ENCODE results near the gene CUEDC1. TPM values are rescaled to one million over a fixed set of nuclear protein-coding genes. Genes with fewer than 3 reads are reported as not detected.

CUEDC1 gene
- total RNA-seq, 2 experiments from 2014 or later: 0.14 TPM; not detected in 1

GRCh38 chr17:57947369-57947768, 7.8 kb downstream of the CUEDC1 start:
- peaks cover 8% of the 10 kb centered on the region for H3K27me3 Mint-ChIP-seq
- ATAC-seq (no peak), DNase-seq (no peak)
- ChIA-PET POLR2A (interaction anchor here (0.7 to 1.9 kb wide), 3 partner anchors 9 to 55 kb away, joined by 3 to 7 read pairs (median 6); no protein-coding TSS in a partner anchor), CTCF (interaction anchor here (1.0 to 1.9 kb wide), 11 partner anchors 9 to 167 kb away, joined by 3 to 9 read pairs (median 4); no protein-coding TSS in a partner anchor)
- H3K4me3 Mint-ChIP-seq: peak overlapping the region; percentile 9
- no peak overlapping the region for H3K27ac Mint-ChIP-seq
- H3K9me3 Mint-ChIP-seq (ENCODE audit: low read depth): no peaks in the 10 kb centered on the region
- H3K4me1 Mint-ChIP-seq: peaks cover 31% of the 10 kb centered on the region
- no peaks in the 10 kb centered on the region for H3K36me3 Mint-ChIP-seq (ENCODE audit: low read depth)
- intact Hi-C loops (cut with DNase I, micrococcal nuclease): no loop called here

- peak; percentile 37 for DNase-seq
- ChIA-PET CTCF (interaction anchor here (0.6 to 1.9 kb wide), 11 partner anchors 9 to 398 kb away, joined by 3 to 9 read pairs (median 4); no protein-coding TSS in a partner anchor), POLR2A (interaction anchor here (0.6 to 1.9 kb wide), 4 partner anchors 9 to 343 kb away, joined by 3 to 7 read pairs (median 4); no protein-coding TSS in a partner anchor)
- H3K4me1 Mint-ChIP-seq: peaks cover 31% of the 10 kb centered on the region
- H3K27me3 Mint-ChIP-seq: peaks cover 8% of the 10 kb centered on the region
- H3K9me3 Mint-ChIP-seq (ENCODE audit: low read depth): no peaks in the 10 kb centered on the region
- no peak overlapping the region for H3K27ac Mint-ChIP-seq
- peak overlapping the region; percentile 9 for H3K4me3 Mint-ChIP-seq
- intact Hi-C loops (cut with DNase I, micrococcal nuclease): no loop called here
- H3K36me3 Mint-ChIP-seq (ENCODE audit: low read depth): no peaks in the 10 kb centered on the region
- peak; percentile 66 for ATAC-seq
These were observed 8.3 kb downstream of the CUEDC1 start for GRCh38 chr17:57946798-57947358.

GRCh38 chr17:57945996-57946797, 9.0 kb downstream of the CUEDC1 start:
- H3K9me3 Mint-ChIP-seq (ENCODE audit: low read depth): no peaks in the 10 kb centered on the region
- ChIA-PET CTCF (interaction anchor here (0.6 to 1.9 kb wide), 8 partner anchors 8 to 398 kb away, joined by 3 to 9 read pairs (median 4); no protein-coding TSS in a partner anchor), POLR2A (interaction anchor here (0.6 to 1.9 kb wide), 3 partner anchors 10 to 344 kb away, joined by 3 to 6 read pairs (median 3); no protein-coding TSS in a partner anchor)
- H3K36me3 Mint-ChIP-seq (ENCODE audit: low read depth): no peaks in the 10 kb centered on the region
- no peak for ATAC-seq
- DNase-seq: no peak
- intact Hi-C loops (cut with DNase I, micrococcal nuclease): no loop called here
- H3K4me1 Mint-ChIP-seq: peaks cover 35% of the 10 kb centered on the region
- H3K27ac Mint-ChIP-seq: no peak overlapping the region
- H3K4me3 Mint-ChIP-seq: peak overlapping the region; percentile 9
- H3K27me3 Mint-ChIP-seq: peaks cover 8% of the 10 kb centered on the region

GRCh38 chr17:57944908-57945307, 10.3 kb downstream of the CUEDC1 start:
- CTCF ChIA-PET: interaction anchor here (0.5 to 1.6 kb wide), 3 partner anchors 11 to 231 kb away, joined by 3 read pairs; partner anchors contain the start of gene CUEDC1
- no peak for ATAC-seq
- H3K4me1 Mint-ChIP-seq: peaks cover 39% of the 10 kb centered on the region
- H3K27me3 Mint-ChIP-seq: peaks cover 10% of the 10 kb centered on the region
- H3K36me3 Mint-ChIP-seq (ENCODE audit: low read depth): no peaks in the 10 kb centered on the region
- H3K4me3 Mint-ChIP-seq: no peak overlapping the region
- H3K9me3 Mint-ChIP-seq (ENCODE audit: low read depth): no peaks in the 10 kb centered on the region
- no peak for DNase-seq
- no peak overlapping the region for H3K27ac Mint-ChIP-seq
- POLR2A ChIA-PET: no interaction called here
- intact Hi-C loops (cut with DNase I, micrococcal nuclease): no loop called here

- CTCF ChIA-PET: no interaction called here
- H3K9me3 Mint-ChIP-seq (ENCODE audit: low read depth): no peaks in the 10 kb centered on the region
- no peak for DNase-seq
- intact Hi-C loops (cut with DNase I, micrococcal nuclease): no loop called here
- H3K36me3 Mint-ChIP-seq (ENCODE audit: low read depth): no peaks in the 10 kb centered on the region
- no peak overlapping the region for H3K4me3 Mint-ChIP-seq
- ATAC-seq: no peak
- peaks cover 36% of the 10 kb centered on the region for H3K4me1 Mint-ChIP-seq
- POLR2A ChIA-PET: no interaction called here
- H3K27me3 Mint-ChIP-seq: peaks cover 12% of the 10 kb centered on the region
- H3K27ac Mint-ChIP-seq: no peak overlapping the region
These were observed 11.6 kb downstream of the CUEDC1 start for GRCh38 chr17:57943645-57944044.

GRCh38 chr17:57943140-57943539, 12.1 kb downstream of the CUEDC1 start:
- peaks cover 31% of the 10 kb centered on the region for H3K4me1 Mint-ChIP-seq
- intact Hi-C loops (cut with DNase I, micrococcal nuclease): no loop called here
- H3K27ac Mint-ChIP-seq: no peak overlapping the region

GRCh38 chr17:57941384-57942370, 13.5 kb downstream of the CUEDC1 start:
- Mint-ChIP-seq H3K4me1 (peaks cover 24% of the 10 kb centered on the region), H3K27ac (no peak overlapping the region), H3K27me3 (peaks cover 14% of the 10 kb centered on the region), H3K36me3 (ENCODE audit: low read depth) (no peaks in the 10 kb centered on the region), H3K4me3 (no peak overlapping the region), H3K9me3 (ENCODE audit: low read depth) (no peaks in the 10 kb centered on the region)
- intact Hi-C loops (cut with DNase I, micrococcal nuclease): no loop called here
- ChIA-PET CTCF (interaction anchor here (0.6 to 1.2 kb wide), 4 partner anchors 38 to 130 kb away, joined by 3 to 5 read pairs (median 3); no protein-coding TSS in a partner anchor), POLR2A (no interaction called here)
- no peak for DNase-seq
- no peak for ATAC-seq

More at GRCh38 chr17:57943140-57943539, 12.1 kb downstream of the CUEDC1 start:
- Mint-ChIP-seq H3K4me3 (no peak overlapping the region), H3K36me3 (ENCODE audit: low read depth) (no peaks in the 10 kb centered on the region), H3K27me3 (peaks cover 15% of the 10 kb centered on the region), H3K9me3 (ENCODE audit: low read depth) (no peaks in the 10 kb centered on the region)
- POLR2A ChIA-PET: no interaction called here
- DNase-seq (no peak), ATAC-seq (no peak)
- CTCF ChIA-PET: no interaction called here

- POLR2A ChIA-PET: interaction anchor here (0.6 kb wide), 1 partner anchor 41 kb away, joined by 12 read pairs; no protein-coding TSS in a partner anchor
- H3K27me3 Mint-ChIP-seq: peaks cover 13% of the 10 kb centered on the region
- CTCF ChIA-PET: interaction anchor here (0.6 to 1.2 kb wide), 4 partner anchors 37 to 196 kb away, joined by 3 to 5 read pairs (median 4); no protein-coding TSS in a partner anchor
- no peak overlapping the region for H3K4me3 Mint-ChIP-seq
- no peak overlapping the region for H3K27ac Mint-ChIP-seq
- intact Hi-C loops (cut with DNase I, micrococcal nuclease): no loop called here
- no peaks in the 10 kb centered on the region for H3K36me3 Mint-ChIP-seq (ENCODE audit: low read depth)
- DNase-seq (peak; percentile 52), ATAC-seq (peak; percentile 72)
- peaks cover 21% of the 10 kb centered on the region for H3K4me1 Mint-ChIP-seq
- H3K9me3 Mint-ChIP-seq (ENCODE audit: low read depth): no peaks in the 10 kb centered on the region
These were observed 14.4 kb downstream of the CUEDC1 start for GRCh38 chr17:57940653-57941329.

GRCh38 chr17:57940231-57940630, 15.0 kb downstream of the CUEDC1 start:
- ATAC-seq (no peak), DNase-seq (no peak)
- Mint-ChIP-seq H3K9me3 (ENCODE audit: low read depth) (no peaks in the 10 kb centered on the region), H3K36me3 (ENCODE audit: low read depth) (no peaks in the 10 kb centered on the region), H3K4me1 (peaks cover 21% of the 10 kb centered on the region), H3K4me3 (no peak overlapping the region), H3K27me3 (peaks cover 13% of the 10 kb centered on the region), H3K27ac (no peak overlapping the region)
- CTCF ChIA-PET: interaction anchor here (0.6 to 1.2 kb wide), 5 partner anchors 16 to 197 kb away, joined by 3 to 5 read pairs (median 4); no protein-coding TSS in a partner anchor
- intact Hi-C loops (cut with DNase I, micrococcal nuclease): no loop called here
- POLR2A ChIA-PET: interaction anchor here (0.6 kb wide), 2 partner anchors 40 to 68 kb away, joined by 3 to 12 read pairs; no protein-coding TSS in a partner anchor

GRCh38 chr17:57939797-57940196, 15.4 kb downstream of the CUEDC1 start:
- peaks cover 21% of the 10 kb centered on the region for H3K4me1 Mint-ChIP-seq
- CTCF ChIA-PET: interaction anchor here (0.6 to 1.0 kb wide), 6 partner anchors 16 to 541 kb away, joined by 3 to 5 read pairs (median 4); no protein-coding TSS in a partner anchor
- DNase-seq: peak; percentile 27
- no peak overlapping the region for H3K4me3 Mint-ChIP-seq
- H3K27ac Mint-ChIP-seq: no peak overlapping the region
- intact Hi-C loops (cut with DNase I, micrococcal nuclease): no loop called here
- POLR2A ChIA-PET: interaction anchor here (0.6 kb wide), 3 partner anchors 27 to 69 kb away, joined by 3 to 12 read pairs (median 3); no protein-coding TSS in a partner anchor
- no peaks in the 10 kb centered on the region for H3K9me3 Mint-ChIP-seq (ENCODE audit: low read depth)
- no peaks in the 10 kb centered on the region for H3K36me3 Mint-ChIP-seq (ENCODE audit: low read depth)
- ATAC-seq: peak; percentile 52
- peaks cover 13% of the 10 kb centered on the region for H3K27me3 Mint-ChIP-seq
